ENCODE data around the gene COL4A1.

Gene COL4A1

DNA sequence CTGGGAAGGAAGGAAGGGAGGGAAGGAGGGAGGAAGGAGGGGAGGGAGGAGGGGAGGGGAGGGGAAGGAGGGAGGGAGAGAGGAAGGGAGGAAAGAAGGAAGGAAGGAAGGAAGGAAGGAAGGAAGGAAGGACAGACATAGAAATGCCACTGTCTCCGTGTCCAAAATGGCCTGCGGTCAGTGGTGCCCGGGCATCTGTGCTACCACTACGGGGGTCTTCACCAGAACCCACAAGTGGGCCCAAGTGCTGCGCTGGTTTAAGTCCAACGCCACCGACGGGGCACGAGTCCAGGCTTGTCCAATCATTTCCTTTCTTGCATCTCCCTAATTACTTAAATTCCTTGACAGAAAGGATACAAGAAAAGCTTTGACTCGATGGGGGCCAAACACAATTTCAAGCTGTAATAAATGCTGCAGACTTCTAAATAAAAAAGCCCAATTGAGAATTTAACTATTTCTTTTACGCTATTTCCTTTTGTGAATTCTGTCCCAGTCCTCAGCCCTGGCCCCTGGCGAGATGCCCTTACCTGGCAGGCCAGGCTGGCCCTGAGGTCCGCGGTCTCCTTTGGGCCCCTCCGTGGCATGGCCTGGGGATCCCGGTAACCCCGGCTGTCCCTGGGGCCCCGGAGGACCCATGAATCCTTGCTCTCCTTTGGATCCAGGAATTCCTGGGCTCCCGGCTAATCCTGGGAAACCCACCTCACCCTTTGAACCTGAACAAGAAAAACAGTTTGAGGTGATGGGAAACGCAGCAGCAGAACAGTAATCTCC is 136.8 kb downstream of the COL4A1 start:
- DNase-seq (ENCODE audit: low read depth) = no peak
- H3K4me3 ChIP-seq (ENCODE audit: low read depth, low read length) = no peak overlapping the region
- TF ChIP-seq, protein P1, sequence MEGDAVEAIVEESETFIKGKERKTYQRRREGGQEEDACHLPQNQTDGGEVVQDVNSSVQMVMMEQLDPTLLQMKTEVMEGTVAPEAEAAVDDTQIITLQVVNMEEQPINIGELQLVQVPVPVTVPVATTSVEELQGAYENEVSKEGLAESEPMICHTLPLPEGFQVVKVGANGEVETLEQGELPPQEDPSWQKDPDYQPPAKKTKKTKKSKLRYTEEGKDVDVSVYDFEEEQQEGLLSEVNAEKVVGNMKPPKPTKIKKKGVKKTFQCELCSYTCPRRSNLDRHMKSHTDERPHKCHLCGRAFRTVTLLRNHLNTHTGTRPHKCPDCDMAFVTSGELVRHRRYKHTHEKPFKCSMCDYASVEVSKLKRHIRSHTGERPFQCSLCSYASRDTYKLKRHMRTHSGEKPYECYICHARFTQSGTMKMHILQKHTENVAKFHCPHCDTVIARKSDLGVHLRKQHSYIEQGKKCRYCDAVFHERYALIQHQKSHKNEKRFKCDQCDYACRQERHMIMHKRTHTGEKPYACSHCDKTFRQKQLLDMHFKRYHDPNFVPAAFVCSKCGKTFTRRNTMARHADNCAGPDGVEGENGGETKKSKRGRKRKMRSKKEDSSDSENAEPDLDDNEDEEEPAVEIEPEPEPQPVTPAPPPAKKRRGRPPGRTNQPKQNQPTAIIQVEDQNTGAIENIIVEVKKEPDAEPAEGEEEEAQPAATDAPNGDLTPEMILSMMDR (IDR thresholded peaks at IDR 0.05; ENCODE audit: low read depth, low read length, missing control alignments) = no peak

DNA sequence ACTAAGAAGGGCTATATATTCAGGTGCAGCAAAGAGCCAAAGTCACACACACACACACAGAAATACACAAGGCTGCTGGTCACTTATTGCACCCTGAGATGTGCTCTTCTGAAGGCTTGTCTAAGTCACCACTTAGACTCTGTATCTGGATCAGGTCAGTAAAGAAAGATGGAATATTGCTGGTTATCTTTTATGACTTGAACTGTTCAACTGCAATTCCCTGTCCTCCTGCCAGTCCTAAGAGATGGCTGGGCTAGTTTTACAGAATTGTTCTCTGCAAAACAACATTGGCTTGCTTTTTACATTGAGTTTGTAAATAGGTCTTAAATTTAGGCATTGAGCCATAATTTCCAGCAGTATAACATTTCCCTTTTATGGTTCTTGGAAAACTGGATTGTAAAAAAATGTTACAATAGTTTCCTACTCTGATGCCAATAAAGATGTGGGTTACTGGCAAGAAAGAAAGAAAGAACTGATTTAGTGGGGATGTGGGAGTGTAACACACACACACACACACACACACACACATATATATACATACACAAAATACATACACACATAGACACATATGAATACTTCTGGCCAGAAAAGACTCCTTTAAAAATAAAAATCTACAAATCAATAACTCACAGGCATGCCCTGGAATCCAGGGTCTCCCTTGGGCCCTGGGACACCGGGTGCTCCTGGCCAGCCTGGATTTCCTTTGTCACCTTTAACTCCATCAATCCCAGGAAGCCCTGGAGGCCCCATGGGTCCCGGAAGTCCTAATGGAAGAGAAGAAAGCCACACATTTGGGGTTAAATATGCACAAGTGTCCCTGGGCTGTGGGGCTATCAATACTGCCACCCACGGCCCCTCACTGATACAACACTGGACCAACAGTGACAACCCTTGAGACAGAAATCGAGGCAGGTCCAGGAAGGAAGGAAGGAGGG is 137.7 kb downstream of the COL4A1 start:
- H3K4me3 ChIP-seq (ENCODE audit: low read depth, low read length) = no peak overlapping the region
- DNase-seq (ENCODE audit: low read depth) = no peak
- TF ChIP-seq, protein P1 (IDR thresholded peaks at IDR 0.05; ENCODE audit: low read depth, low read length, missing control alignments) = no peak

DNA sequence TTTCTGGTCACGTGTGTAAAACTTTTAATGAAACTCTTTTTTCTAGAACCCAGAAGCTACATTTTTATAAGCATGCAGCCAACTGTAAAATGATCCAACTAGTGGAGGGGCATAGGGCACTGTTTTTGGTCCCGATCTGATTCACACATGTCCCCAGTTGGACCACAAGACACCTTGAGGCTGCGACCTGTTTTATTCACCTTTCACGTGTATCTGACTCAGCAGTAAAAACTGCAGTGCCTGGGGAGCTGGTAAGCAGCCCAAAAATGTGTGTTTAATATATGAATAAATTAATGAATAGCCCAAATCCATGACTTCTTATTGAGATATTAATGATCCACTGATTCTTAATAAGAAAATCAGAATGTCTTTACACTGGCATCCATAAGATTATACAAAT is 140.4 kb downstream of the COL4A1 start:
- H3K4me3 ChIP-seq (ENCODE audit: low read depth, low read length) = no peak overlapping the region
- TF ChIP-seq, protein P1 (IDR thresholded peaks at IDR 0.05; ENCODE audit: low read depth, low read length, missing control alignments) = no peak
- no peak for DNase-seq (ENCODE audit: low read depth)

DNA sequence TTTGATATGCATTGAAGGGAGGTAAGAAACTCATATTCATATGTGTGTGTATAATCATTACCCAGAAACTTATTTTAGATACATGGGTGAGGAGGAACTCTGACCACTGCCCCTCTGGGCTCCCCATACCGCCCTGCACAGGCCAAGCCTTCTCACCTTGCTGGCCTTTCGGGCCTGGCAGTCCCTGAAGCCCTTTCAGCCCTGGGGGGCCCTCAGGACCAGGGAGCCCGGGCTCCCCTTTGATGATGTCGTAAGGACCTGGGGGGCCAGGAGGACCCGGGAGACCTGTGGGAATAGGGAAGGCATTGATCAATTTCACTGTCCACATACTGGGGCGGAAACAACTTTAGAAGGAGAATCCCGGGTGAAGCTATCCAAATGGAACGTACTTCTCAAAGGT is 142.3 kb downstream of the COL4A1 start:
- DNase-seq (ENCODE audit: low read depth) = no peak
- TF ChIP-seq, protein P1 (IDR thresholded peaks at IDR 0.05; ENCODE audit: low read depth, low read length, missing control alignments) = no peak
- H3K4me3 ChIP-seq (ENCODE audit: low read depth, low read length) = no peak overlapping the region

DNA sequence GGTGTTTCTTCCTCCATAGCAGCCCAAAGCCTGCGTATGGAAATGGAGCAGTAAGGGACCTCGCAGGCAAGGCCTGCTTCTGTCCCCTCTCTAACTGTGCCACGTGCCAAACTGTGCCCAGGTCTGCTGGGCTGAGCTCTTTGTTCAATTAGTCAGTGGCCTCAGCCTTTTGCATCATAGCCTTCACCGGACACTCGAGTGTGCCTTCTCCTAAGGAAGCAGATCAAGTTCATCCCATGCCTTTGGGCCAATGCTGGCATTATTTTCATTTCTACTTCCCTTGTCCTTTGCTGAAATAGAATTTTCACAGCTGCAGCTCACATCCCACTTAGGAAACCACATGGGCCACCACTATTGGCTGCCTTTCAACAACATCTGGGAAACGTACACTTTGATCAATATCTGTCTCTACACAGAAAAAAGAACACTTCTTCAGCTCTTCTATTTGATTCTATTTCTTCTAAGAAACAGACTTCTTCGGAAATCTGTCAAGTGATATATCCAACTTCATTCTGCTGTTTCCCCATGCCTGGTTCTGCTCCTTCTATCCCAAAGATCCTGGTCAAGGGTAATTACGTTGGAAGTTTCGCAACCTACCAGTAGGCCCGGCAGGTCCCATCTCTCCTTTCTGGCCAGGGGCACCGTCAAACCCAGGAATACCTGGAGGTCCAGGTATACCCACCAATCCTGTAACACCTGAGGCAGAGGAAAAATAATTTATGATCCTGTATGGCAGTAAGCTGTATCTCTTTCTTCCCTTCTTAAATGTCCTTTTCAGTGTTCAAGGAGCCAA is 143.9 kb downstream of the COL4A1 start:
- no peak for DNase-seq (ENCODE audit: low read depth)

DNA sequence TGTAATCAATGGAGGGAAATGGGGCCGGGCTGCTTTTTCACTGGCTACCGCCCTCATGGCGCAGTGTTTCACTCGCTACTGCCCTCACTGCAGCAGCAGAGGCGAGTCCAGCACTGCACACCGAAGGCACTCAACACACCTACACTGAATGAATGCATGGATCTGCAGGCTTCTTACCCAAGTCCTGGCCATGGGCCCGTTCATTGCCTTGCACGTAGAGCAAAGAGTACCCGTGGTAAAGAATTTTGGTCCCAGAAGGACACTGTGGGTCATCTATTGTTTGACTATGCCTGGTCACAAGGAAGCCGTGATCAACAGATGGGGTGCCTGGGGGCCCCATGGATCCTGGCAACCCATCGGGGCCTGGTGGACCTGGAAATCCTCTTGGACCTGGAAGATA is 144.9 kb downstream of the COL4A1 start:
- no peak for DNase-seq (ENCODE audit: low read depth)
- TF ChIP-seq, protein P1 (IDR thresholded peaks at IDR 0.05; ENCODE audit: low read depth, low read length, missing control alignments) = no peak
- H3K4me3 ChIP-seq (ENCODE audit: low read depth, low read length) = no peak overlapping the region

More for the DNA sequence above, 143.9 kb downstream of the COL4A1 start:
- no peak overlapping the region for H3K4me3 ChIP-seq (ENCODE audit: low read depth, low read length)
- TF ChIP-seq, protein P1 (IDR thresholded peaks at IDR 0.05; ENCODE audit: low read depth, low read length, missing control alignments) = no peak

All from GM12864 (cell line).